HepG2 (cell line): ENCODE measurements around the gene NAT14. TPM values are rescaled to one million over a fixed set of nuclear protein-coding genes. Genes with fewer than 3 reads are reported as not detected.

ENCODE experiments used
- ARHGAP35 ChIP-seq: sonication (generic); formaldehyde crosslinking; IDR thresholded peaks from 2 replicates; pipeline ENCODE4 v1.9.0; 2022; ENCODE audit warnings: mild to moderate bottlenecking, inconsistent platforms, moderate library complexity, missing genetic modification reagents, borderline replicate concordance
- ATF7 ChIP-seq, 2 experiments: fragments of 450-650 bp in 1 of 2; sonication (generic) in 1 of 2; formaldehyde crosslinking in 1 of 2; IDR thresholded peaks; 2 replicates each; pipeline versions ENCODE4 v1.4.0 to v1.6.1; 2016 to 2020; ENCODE audit warnings: antibody characterized with exemption in 1 of 2, mild to moderate bottlenecking in 1 of 2, missing genetic modification reagents in 1 of 2
- DNMT3B ChIP-seq: conservative IDR thresholded peaks from 2 replicates; pipeline ENCODE4 v1.6.1; 2016; ENCODE audit warnings: missing biosample characterization, control low read depth
- FOXA1 ChIP-seq, 2 experiments: fragments of 450-650 bp in 1 of 2; sonication (generic) in 1 of 2; formaldehyde crosslinking in 1 of 2; IDR thresholded peaks; 2 replicates each; pipeline versions ENCODE4 v1.4.0 to v1.6.1; 2016 to 2020; ENCODE audit warnings: missing genetic modification reagents in 1 of 2
- ISL2 ChIP-seq: sonication (generic); formaldehyde crosslinking; IDR thresholded peaks from 2 replicates; pipeline ENCODE4 v1.5.0; 2020; ENCODE audit warnings: missing genetic modification reagents
- JARID2 ChIP-seq: sonication (generic); formaldehyde crosslinking; IDR thresholded peaks from 2 replicates; pipeline ENCODE4 v1.8.1; 2023; ENCODE audit warnings: missing genetic modification reagents, inconsistent platforms; ENCODE audit not compliant: insufficient replicate concordance
- NFIC ChIP-seq: IDR thresholded peaks from 2 replicates; pipeline ENCODE4 v1.6.1; 2012; ENCODE audit warnings: mild to moderate bottlenecking, low read length, inconsistent platforms
- RCOR2 ChIP-seq: IDR thresholded peaks from 2 replicates; pipeline ENCODE4 v1.6.1; 2016; ENCODE audit warnings: missing biosample characterization, missing genetic modification reagents
- SOX5 ChIP-seq: IDR thresholded peaks from 2 replicates; pipeline ENCODE4 v1.6.1; 2016; ENCODE audit warnings: borderline replicate concordance
- TP53 ChIP-seq: sonication (generic); formaldehyde crosslinking; conservative IDR thresholded peaks from 2 replicates; pipeline ENCODE4 v1.4.0; 2020; ENCODE audit warnings: missing genetic modification reagents
- ZFP1 ChIP-seq: IDR thresholded peaks from 2 replicates; pipeline ENCODE4 v1.6.1; 2016
- ZKSCAN1 ChIP-seq: fragments of 150-350 bp; IDR thresholded peaks from 2 replicates; pipeline ENCODE4 v1.6.1; 2014; ENCODE audit warnings: low read length
- ZNF333 ChIP-seq: sonication (generic); formaldehyde crosslinking; IDR thresholded peaks from 2 replicates; pipeline ENCODE4 v1.4.0; 2020; ENCODE audit warnings: mild to moderate bottlenecking, missing genetic modification reagents, borderline replicate concordance
- ZNF629 ChIP-seq: sonication (generic); formaldehyde crosslinking; conservative IDR thresholded peaks from 2 replicates; pipeline ENCODE4 v1.5.0; 2020; ENCODE audit warnings: missing genetic modification reagents
- ZNF660 ChIP-seq: sonication (generic); formaldehyde crosslinking; IDR thresholded peaks from 2 replicates; pipeline ENCODE4 v1.5.1; 2020; ENCODE audit warnings: mild to moderate bottlenecking, low read depth, missing genetic modification reagents, borderline replicate concordance
- ZNF747 ChIP-seq: sonication (generic); formaldehyde crosslinking; IDR thresholded peaks from 2 replicates; pipeline ENCODE4 v1.8.1; 2023; ENCODE audit warnings: missing genetic modification reagents, mild to moderate bottlenecking, borderline replicate concordance
- ZNF777 ChIP-seq: sonication (generic); formaldehyde crosslinking; IDR thresholded peaks from 2 replicates; pipeline ENCODE4 v1.4.0; 2020; ENCODE audit warnings: missing genetic modification reagents
- ZSCAN31 ChIP-seq: sonication (generic); formaldehyde crosslinking; IDR thresholded peaks from 2 replicates; pipeline ENCODE4 v1.5.0; 2020; ENCODE audit warnings: low read depth, mild to moderate bottlenecking, missing genetic modification reagents
- polyA plus RNA-seq, 8 experiments: library from polyadenylated mRNA; depleted of rRNA in 3 of 8; stranded (reverse) in 7 of 8; unstranded in 1 of 8; fragments of >200 nt; fragmentation: Illumina TruSeq in 4 of 8; extraction: Trizol in 4 of 8; gene quantifications; 2 replicates each; pipeline versions ENCODE4 v1.2.1 to v1.2.3, GENCODE V29; 2011 to 2016; ENCODE audit warnings: low read depth in 4 of 8, missing spikeins in 1 of 8, mixed read lengths in 1 of 8; ENCODE audit not compliant: insufficient read depth in 1 of 8
- total RNA-seq, 5 experiments: library from RNA; depleted of rRNA; stranded (reverse); fragments of >200 nt; fragmentation: Illumina TruSeq; extraction: Trizol; gene quantifications; 2 replicates each; pipeline ENCODE4 v1.2.3, GENCODE V29; 2016; ENCODE audit warnings: low read depth in 1 of 5
- TF ChIP-seq, protein P1 (sequence below): sonication (generic); formaldehyde crosslinking; IDR thresholded peaks from 2 replicates; pipeline ENCODE4 v1.4.0; 2020; ENCODE audit warnings: mild to moderate bottlenecking, missing genetic modification reagents
- TF ChIP-seq, protein P2 (sequence below): IDR thresholded peaks from 2 replicates; pipeline ENCODE4 v1.6.1; 2012; ENCODE audit warnings: inconsistent platforms
- TF ChIP-seq, protein P3 (sequence below): sonication (generic); formaldehyde crosslinking; IDR thresholded peaks from 2 replicates; pipeline ENCODE4 v1.4.0; 2020; ENCODE audit warnings: mild to moderate bottlenecking, missing genetic modification reagents
- TF ChIP-seq, protein P4 (sequence below): sonication (generic); formaldehyde crosslinking; IDR thresholded peaks from 2 replicates; pipeline ENCODE4 v1.5.0; 2020; ENCODE audit warnings: mild to moderate bottlenecking, missing genetic modification reagents
- TF ChIP-seq, protein P5 (sequence below): sonication (generic); formaldehyde crosslinking; conservative IDR thresholded peaks from 2 replicates; pipeline ENCODE4 v1.4.0; 2020; ENCODE audit warnings: missing genetic modification reagents

NAT14 gene
- total and polyA plus RNA-seq, 2 of the 13 experiments (the other 11 are each of a cell fraction or from before 2014, with no cell fraction given) = 20.7 to 22.3 TPM

DNA sequence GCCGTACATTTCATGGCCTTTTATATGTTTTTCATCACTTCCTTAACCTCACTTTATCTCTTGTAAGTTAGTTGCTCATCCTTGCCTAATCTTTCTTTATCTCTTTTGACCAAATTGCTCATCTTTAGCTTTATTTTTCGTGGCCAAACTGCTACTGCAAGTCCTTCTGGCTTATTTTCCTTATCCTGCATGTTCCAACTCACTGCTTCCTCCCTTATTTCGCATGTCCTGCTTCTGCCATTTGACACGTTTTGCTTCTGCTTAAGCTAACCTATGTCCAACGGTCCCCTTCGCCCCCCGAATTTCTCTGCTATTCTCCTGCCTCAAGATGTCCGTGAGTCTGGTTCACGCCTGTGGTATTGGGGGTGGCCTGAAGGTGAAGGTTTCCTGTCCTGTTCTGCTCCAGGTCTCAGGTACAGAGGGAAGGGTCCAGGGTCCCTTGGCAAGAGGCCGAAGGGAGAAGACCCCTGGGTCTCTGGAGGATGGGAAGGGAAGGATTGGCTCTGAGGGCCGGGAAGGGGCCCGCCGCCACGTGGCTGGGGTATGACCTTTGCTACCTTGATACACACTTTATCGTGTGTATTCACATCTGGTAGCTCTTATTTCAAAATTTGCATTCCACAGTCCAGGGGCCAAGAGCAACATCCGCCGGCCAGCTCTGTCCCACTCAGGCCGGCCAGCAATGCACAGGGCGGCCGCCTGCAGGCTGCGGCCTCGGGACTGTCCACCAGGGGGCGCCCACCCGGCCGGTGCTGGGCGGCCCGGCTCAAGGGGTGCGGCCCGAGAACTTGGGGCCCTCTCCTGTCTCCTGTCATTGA lies 17.5 kb upstream of the NAT14 start (continued):
- TF ChIP-seq, protein P1, sequence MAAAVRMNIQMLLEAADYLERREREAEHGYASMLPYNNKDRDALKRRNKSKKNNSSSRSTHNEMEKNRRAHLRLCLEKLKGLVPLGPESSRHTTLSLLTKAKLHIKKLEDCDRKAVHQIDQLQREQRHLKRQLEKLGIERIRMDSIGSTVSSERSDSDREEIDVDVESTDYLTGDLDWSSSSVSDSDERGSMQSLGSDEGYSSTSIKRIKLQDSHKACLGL (CRISPR knock-in tag) = no peak
- TF ChIP-seq, protein P2, sequence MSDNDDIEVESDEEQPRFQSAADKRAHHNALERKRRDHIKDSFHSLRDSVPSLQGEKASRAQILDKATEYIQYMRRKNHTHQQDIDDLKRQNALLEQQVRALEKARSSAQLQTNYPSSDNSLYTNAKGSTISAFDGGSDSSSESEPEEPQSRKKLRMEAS = peak; percentile 77; the same call in 1 of the 2 replicates
- TF ChIP-seq ZNF660 (CRISPR knock-in tag) = no peak
- no peak for TF ChIP-seq ZNF333
- TF ChIP-seq ARHGAP35 = 0 out of 2 replicates have a peak, but pooled peaks have one; percentile 40
- no peak for TF ChIP-seq FOXA1 (IDR thresholded peaks at IDR 0.05)
- TF ChIP-seq FOXA1 (CRISPR knock-in tag; IDR thresholded peaks at IDR 0.05) = 0 out of 2 replicates have a peak, but pooled peaks have one; percentile 28
- TF ChIP-seq JARID2 (CRISPR knock-in tag) = no peak
- no peak for TF ChIP-seq NFIC
- TF ChIP-seq SOX5 (CRISPR knock-in tag) = 0 out of 2 replicates have a peak, but pooled peaks have one; percentile 26
- no peak for TF ChIP-seq ZFP1
- peak; percentile 75; the same call in 1 of the 2 replicates for TF ChIP-seq TP53 (CRISPR knock-in tag)
- TF ChIP-seq, protein P3, sequence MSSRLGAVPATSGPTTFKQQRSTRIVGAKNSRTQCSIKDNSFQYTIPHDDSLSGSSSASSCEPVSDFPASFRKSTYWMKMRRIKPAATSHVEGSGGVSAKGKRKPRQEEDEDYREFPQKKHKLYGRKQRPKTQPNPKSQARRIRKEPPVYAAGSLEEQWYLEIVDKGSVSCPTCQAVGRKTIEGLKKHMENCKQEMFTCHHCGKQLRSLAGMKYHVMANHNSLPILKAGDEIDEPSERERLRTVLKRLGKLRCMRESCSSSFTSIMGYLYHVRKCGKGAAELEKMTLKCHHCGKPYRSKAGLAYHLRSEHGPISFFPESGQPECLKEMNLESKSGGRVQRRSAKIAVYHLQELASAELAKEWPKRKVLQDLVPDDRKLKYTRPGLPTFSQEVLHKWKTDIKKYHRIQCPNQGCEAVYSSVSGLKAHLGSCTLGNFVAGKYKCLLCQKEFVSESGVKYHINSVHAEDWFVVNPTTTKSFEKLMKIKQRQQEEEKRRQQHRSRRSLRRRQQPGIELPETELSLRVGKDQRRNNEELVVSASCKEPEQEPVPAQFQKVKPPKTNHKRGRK (CRISPR knock-in tag) = no peak
- TF ChIP-seq RCOR2 = no peak
- TF ChIP-seq DNMT3B (CRISPR knock-in tag) = no peak
- no peak for TF ChIP-seq ZKSCAN1
- 0 out of 2 replicates have a peak, but pooled peaks have one; percentile 39 for TF ChIP-seq ISL2 (CRISPR knock-in tag)
- no peak for TF ChIP-seq ZNF777 (CRISPR knock-in tag)
- TF ChIP-seq ZNF629 (CRISPR knock-in tag) = peak; percentile 60
- no peak for TF ChIP-seq ATF7 (IDR thresholded peaks at IDR 0.05)
- no peak for TF ChIP-seq ATF7 (CRISPR knock-in tag; IDR thresholded peaks at IDR 0.05)
- no peak for TF ChIP-seq ZSCAN31 (CRISPR knock-in tag)
- TF ChIP-seq, protein P4, sequence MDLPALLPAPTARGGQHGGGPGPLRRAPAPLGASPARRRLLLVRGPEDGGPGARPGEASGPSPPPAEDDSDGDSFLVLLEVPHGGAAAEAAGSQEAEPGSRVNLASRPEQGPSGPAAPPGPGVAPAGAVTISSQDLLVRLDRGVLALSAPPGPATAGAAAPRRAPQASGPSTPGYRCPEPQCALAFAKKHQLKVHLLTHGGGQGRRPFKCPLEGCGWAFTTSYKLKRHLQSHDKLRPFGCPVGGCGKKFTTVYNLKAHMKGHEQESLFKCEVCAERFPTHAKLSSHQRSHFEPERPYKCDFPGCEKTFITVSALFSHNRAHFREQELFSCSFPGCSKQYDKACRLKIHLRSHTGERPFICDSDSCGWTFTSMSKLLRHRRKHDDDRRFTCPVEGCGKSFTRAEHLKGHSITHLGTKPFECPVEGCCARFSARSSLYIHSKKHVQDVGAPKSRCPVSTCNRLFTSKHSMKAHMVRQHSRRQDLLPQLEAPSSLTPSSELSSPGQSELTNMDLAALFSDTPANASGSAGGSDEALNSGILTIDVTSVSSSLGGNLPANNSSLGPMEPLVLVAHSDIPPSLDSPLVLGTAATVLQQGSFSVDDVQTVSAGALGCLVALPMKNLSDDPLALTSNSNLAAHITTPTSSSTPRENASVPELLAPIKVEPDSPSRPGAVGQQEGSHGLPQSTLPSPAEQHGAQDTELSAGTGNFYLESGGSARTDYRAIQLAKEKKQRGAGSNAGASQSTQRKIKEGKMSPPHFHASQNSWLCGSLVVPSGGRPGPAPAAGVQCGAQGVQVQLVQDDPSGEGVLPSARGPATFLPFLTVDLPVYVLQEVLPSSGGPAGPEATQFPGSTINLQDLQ (CRISPR knock-in tag) = no peak
- TF ChIP-seq ZNF747 (CRISPR knock-in tag) = peak; percentile 61; the same call in 1 of the 2 replicates
- TF ChIP-seq, protein P5, sequence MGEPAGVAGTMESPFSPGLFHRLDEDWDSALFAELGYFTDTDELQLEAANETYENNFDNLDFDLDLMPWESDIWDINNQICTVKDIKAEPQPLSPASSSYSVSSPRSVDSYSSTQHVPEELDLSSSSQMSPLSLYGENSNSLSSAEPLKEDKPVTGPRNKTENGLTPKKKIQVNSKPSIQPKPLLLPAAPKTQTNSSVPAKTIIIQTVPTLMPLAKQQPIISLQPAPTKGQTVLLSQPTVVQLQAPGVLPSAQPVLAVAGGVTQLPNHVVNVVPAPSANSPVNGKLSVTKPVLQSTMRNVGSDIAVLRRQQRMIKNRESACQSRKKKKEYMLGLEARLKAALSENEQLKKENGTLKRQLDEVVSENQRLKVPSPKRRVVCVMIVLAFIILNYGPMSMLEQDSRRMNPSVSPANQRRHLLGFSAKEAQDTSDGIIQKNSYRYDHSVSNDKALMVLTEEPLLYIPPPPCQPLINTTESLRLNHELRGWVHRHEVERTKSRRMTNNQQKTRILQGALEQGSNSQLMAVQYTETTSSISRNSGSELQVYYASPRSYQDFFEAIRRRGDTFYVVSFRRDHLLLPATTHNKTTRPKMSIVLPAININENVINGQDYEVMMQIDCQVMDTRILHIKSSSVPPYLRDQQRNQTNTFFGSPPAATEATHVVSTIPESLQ = no peak
